ENCODE results near the gene STBD1.

GRCh38 chr4:76326515-76326914 is 20.0 kb downstream of the STBD1 start:
- TF ChIP-seq, protein P1, sequence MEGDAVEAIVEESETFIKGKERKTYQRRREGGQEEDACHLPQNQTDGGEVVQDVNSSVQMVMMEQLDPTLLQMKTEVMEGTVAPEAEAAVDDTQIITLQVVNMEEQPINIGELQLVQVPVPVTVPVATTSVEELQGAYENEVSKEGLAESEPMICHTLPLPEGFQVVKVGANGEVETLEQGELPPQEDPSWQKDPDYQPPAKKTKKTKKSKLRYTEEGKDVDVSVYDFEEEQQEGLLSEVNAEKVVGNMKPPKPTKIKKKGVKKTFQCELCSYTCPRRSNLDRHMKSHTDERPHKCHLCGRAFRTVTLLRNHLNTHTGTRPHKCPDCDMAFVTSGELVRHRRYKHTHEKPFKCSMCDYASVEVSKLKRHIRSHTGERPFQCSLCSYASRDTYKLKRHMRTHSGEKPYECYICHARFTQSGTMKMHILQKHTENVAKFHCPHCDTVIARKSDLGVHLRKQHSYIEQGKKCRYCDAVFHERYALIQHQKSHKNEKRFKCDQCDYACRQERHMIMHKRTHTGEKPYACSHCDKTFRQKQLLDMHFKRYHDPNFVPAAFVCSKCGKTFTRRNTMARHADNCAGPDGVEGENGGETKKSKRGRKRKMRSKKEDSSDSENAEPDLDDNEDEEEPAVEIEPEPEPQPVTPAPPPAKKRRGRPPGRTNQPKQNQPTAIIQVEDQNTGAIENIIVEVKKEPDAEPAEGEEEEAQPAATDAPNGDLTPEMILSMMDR (IDR thresholded peaks at IDR 0.05; ENCODE audit: low read depth, low read length, poor library complexity, severe bottlenecking) = no peak
- no peak for TF ChIP-seq EZH2phosphoT487 (IDR thresholded peaks at IDR 0.05; ENCODE audit: borderline replicate concordance, low read length)

Data from DOHH2 (cell line).